Ascending aorta (tissue), 2 donors: ENCODE data around the gene CCR7. TPM values are rescaled to one million over a fixed set of nuclear protein-coding genes. Genes with fewer than 3 reads are reported as not detected.
A peak's percentile ranks its signal among the peaks of the same experiment; 100 is the strongest.
"Not testable (repeated sequence)": the region's sequence is repeated elsewhere in the genome, so short reads cannot be mapped to it uniquely, and the experiment has no call there.

Experiments used
- DNase-seq, 2 donors: peaks; one replicate each; pipeline ENCODE4 v3.0.0-alpha.2; 2019; ENCODE audit warnings: low spot score in 2 of 2
- H3K27ac ChIP-seq, 2 donors: fragments of 200-600 bp; sonication (generic); one replicate each; pipeline ENCODE4 v1.5.1; 2016 to 2017; ENCODE audit warnings: mild to moderate bottlenecking in 1 of 2
- H3K27me3 ChIP-seq: fragments of 200-600 bp; sonication (generic); one replicate; pipeline ENCODE4 v1.5.1; 2017
- H3K36me3 ChIP-seq, 2 donors: fragments of 200-600 bp; sonication (generic); one replicate each; pipeline ENCODE4 v1.5.1; 2016
- H3K4me1 ChIP-seq, 2 donors: fragments of 200-600 bp; sonication (generic); one replicate each; pipeline ENCODE4 v1.5.1; 2016 to 2017; ENCODE audit warnings: mild to moderate bottlenecking in 1 of 2
- H3K4me3 ChIP-seq, 2 donors: fragments of 200-600 bp; sonication (generic); one replicate each; pipeline ENCODE4 v1.5.1; 2016 to 2017; ENCODE audit warnings: mild to moderate bottlenecking in 1 of 2
- H3K9me3 ChIP-seq, 2 donors: fragments of 200-600 bp; sonication (generic); one replicate each; pipeline ENCODE4 v1.5.1; 2016
- CTCF ChIP-seq, 3 experiments: fragments of 200-600 bp in 2 of 3; fragments of 450-650 bp in 1 of 3; sonication (generic) in 2 of 3; IDR thresholded peaks; one replicate each; pipeline ENCODE4 v1.5.1; 2016 to 2019; ENCODE audit warnings: antibody characterized with exemption in 3 of 3, mild to moderate bottlenecking in 1 of 3, moderate library complexity in 1 of 3
- intact Hi-C: fragments of 100-400 bp; cut with DNase I; formaldehyde crosslinking; loops from one replicate; pipeline ENCODE4 v1.15.1; 2023
- total RNA-seq: library from RNA; depleted of rRNA; stranded (reverse); fragments of >200 nt; gene quantifications from one replicate; pipeline ENCODE4 v1.1.0, GENCODE V29; 2016

The CCR7 gene
- total RNA-seq, 1 donor from 2014 or later, result not detected

GRCh38 chr17:40590742-40591141 lies 25.5 kb upstream of the CCR7 start:
- Histone ChIP-seq H3K27ac (no peak overlapping the region), H3K4me3 (no peak overlapping the region), H3K36me3 (no peaks in the 10 kb centered on the region), H3K9me3 (no peaks in the 10 kb centered on the region), H3K4me1 (no peaks in the 10 kb centered on the region), H3K27me3 (no peaks in the 10 kb centered on the region)
- no peak for TF ChIP-seq CTCF (IDR thresholded peaks at IDR 0.05)
- intact Hi-C loops, result no loop called here
- no peak for DNase-seq

- H3K9me3 ChIP-seq, result no peaks in the 10 kb centered on the region
- no peaks in the 10 kb centered on the region for H3K4me1 ChIP-seq
- H3K4me3 ChIP-seq, result no peak overlapping the region
- H3K36me3 ChIP-seq, result no peaks in the 10 kb centered on the region
- intact Hi-C loops, result no loop called here
- TF ChIP-seq CTCF (IDR thresholded peaks at IDR 0.05), result no peak
- no peaks in the 10 kb centered on the region for H3K27me3 ChIP-seq
- DNase-seq, result no peak
- no peak overlapping the region for H3K27ac ChIP-seq
Measured at GRCh38 chr17:40588552-40588951, 23.3 kb upstream of the CCR7 start.

- H3K27me3 ChIP-seq, H3K9me3 ChIP-seq, H3K36me3 ChIP-seq, intact Hi-C loops, H3K27ac ChIP-seq, DNase-seq, H3K4me1 ChIP-seq, H3K4me3 ChIP-seq: not testable (repeated sequence)
Measured at GRCh38 chr17:40586264-40586663, 21.0 kb upstream of the CCR7 start.

GRCh38 chr17:40584950-40585349 lies 19.7 kb upstream of the CCR7 start:
- H3K36me3 ChIP-seq, intact Hi-C loops, H3K4me1 ChIP-seq, H3K27me3 ChIP-seq, H3K4me3 ChIP-seq, DNase-seq, H3K9me3 ChIP-seq, H3K27ac ChIP-seq: not testable (repeated sequence)

GRCh38 chr17:40582328-40582901 lies 17.1 kb upstream of the CCR7 start:
- Histone ChIP-seq H3K4me3 (no peak overlapping the region), H3K27me3 (no peaks in the 10 kb centered on the region), H3K36me3 (no peaks in the 10 kb centered on the region), H3K27ac (no peak overlapping the region), H3K9me3 (no peaks in the 10 kb centered on the region), H3K4me1 (no peaks in the 10 kb centered on the region)
- DNase-seq, result peak in 1 of 2 donors; percentile 78
- no peak for TF ChIP-seq CTCF (IDR thresholded peaks at IDR 0.05)
- intact Hi-C loops, result no loop called here

- Histone ChIP-seq H3K27ac (no peak overlapping the region), H3K4me1 (no peaks in the 10 kb centered on the region), H3K36me3 (no peaks in the 10 kb centered on the region), H3K4me3 (no peak overlapping the region), H3K27me3 (no peaks in the 10 kb centered on the region), H3K9me3 (peaks cover 0 to 5% of the 10 kb centered on the region in 2 donors)
- no peak for DNase-seq
- no peak for TF ChIP-seq CTCF (IDR thresholded peaks at IDR 0.05)
- intact Hi-C loops, result no loop called here
Measured at GRCh38 chr17:40580140-40580539, 14.9 kb upstream of the CCR7 start.

- Histone ChIP-seq H3K4me3 (no peak overlapping the region), H3K4me1 (no peaks in the 10 kb centered on the region), H3K36me3 (no peaks in the 10 kb centered on the region), H3K27ac (no peak overlapping the region), H3K9me3 (peaks cover 0 to 11% of the 10 kb centered on the region in 2 donors), H3K27me3 (no peaks in the 10 kb centered on the region)
- no peak for DNase-seq
- TF ChIP-seq CTCF (IDR thresholded peaks at IDR 0.05), result no peak
- intact Hi-C loops, result no loop called here
Measured at GRCh38 chr17:40579471-40579870, 14.2 kb upstream of the CCR7 start.
